ENCODE results near the gene CDYL.

Gene CDYL

GRCh38 chr6:4788953-4789584 lies 12.9 kb downstream of the CDYL start:
- no peak overlapping the region for H3K4me3 ChIP-seq (ENCODE audit: low read depth, low read length)
- no peak for DNase-seq (ENCODE audit: low read depth)
- TF ChIP-seq CTCF (conservative IDR thresholded peaks at IDR 0.05; ENCODE audit: low read depth, low read length), result no peak

GRCh38 chr6:4790158-4790899 lies 14.1 kb downstream of the CDYL start:
- TF ChIP-seq CTCF (conservative IDR thresholded peaks at IDR 0.05; ENCODE audit: low read depth, low read length), result peak; percentile 40
- H3K4me3 ChIP-seq (ENCODE audit: low read depth, low read length), result no peak overlapping the region
- peak; percentile 58 for DNase-seq (ENCODE audit: low read depth)

GRCh38 chr6:4794140-4794707 lies 18.0 kb downstream of the CDYL start:
- no peak for TF ChIP-seq CTCF (conservative IDR thresholded peaks at IDR 0.05; ENCODE audit: low read depth, low read length)
- no peak for DNase-seq (ENCODE audit: low read depth)
- H3K4me3 ChIP-seq (ENCODE audit: low read depth, low read length), result no peak overlapping the region

- H3K4me3 ChIP-seq (ENCODE audit: low read depth, low read length), result no peak overlapping the region
- peak; percentile 28 for DNase-seq (ENCODE audit: low read depth)
- TF ChIP-seq CTCF (conservative IDR thresholded peaks at IDR 0.05; ENCODE audit: low read depth, low read length), result no peak
These were observed 21.4 kb downstream of the CDYL start for GRCh38 chr6:4797587-4797986.

GRCh38 chr6:4799912-4800311 lies 23.7 kb downstream of the CDYL start:
- no peak for TF ChIP-seq CTCF (conservative IDR thresholded peaks at IDR 0.05; ENCODE audit: low read depth, low read length)
- H3K4me3 ChIP-seq (ENCODE audit: low read depth, low read length), result no peak overlapping the region
- no peak for DNase-seq (ENCODE audit: low read depth)

GRCh38 chr6:4800662-4801061 lies 24.5 kb downstream of the CDYL start:
- no peak for DNase-seq (ENCODE audit: low read depth)
- no peak overlapping the region for H3K4me3 ChIP-seq (ENCODE audit: low read depth, low read length)
- TF ChIP-seq CTCF (conservative IDR thresholded peaks at IDR 0.05; ENCODE audit: low read depth, low read length), result no peak
